SK-N-SH (cell line): ENCODE data around the gene APBA2. TPM values are rescaled to one million over a fixed set of nuclear protein-coding genes. Genes with fewer than 3 reads are reported as not detected.

ENCODE experiments used
- CTCF ChIA-PET: fragments of 300-600, 350-600 bp; formaldehyde crosslinking; extraction: SDS; loops from one replicate; lab custom pipeline; 2021; lab: Yijun Ruan, JAX
- POLR2A ChIA-PET: fragments of 350-600 bp; sonication (Branson Sonifier 250); formaldehyde crosslinking; extraction: SDS; loops from one replicate; lab custom pipeline; 2020; ENCODE audit warnings: antibody characterized with exemption, inconsistent platforms; lab: Yijun Ruan, JAX
- DNase-seq: peaks from one replicate; pipeline ENCODE4 v3.0.0; 2012
- H2AFZ ChIP-seq: fragments of 200-600 bp; sonication (generic); 2 replicates; pipeline ENCODE4 v1.8.1; 2016; ENCODE audit warnings: antibody characterized with exemption, mild to moderate bottlenecking, low read depth
- H3F3A ChIP-seq: fragments of 200-600 bp; sonication (generic); replicated peaks from 2 replicates; pipeline ENCODE3; 2016; ENCODE audit warnings: antibody characterized with exemption, mild to moderate bottlenecking; ENCODE audit not compliant: insufficient read depth
- H3K27ac ChIP-seq, 2 experiments: fragments of 200-500 bp in 1 of 2; fragments of 200-600 bp in 1 of 2; sonication (Bioruptor generic) in 1 of 2; sonication (generic), shearing (Covaris generic) in 1 of 2; 2 replicates each; pipeline versions ENCODE4 v1.5.1 to v1.6.1; 2014 to 2016; ENCODE audit warnings: low read depth in 2 of 2, inconsistent platforms in 1 of 2, low read length in 1 of 2, mild to moderate bottlenecking in 1 of 2, mixed read lengths in 1 of 2
- H3K27me3 ChIP-seq: fragments of 200-600 bp; sonication (generic), shearing (Covaris generic); 2 replicates; pipeline ENCODE4 v1.6.1; 2016; ENCODE audit warnings: mixed run types; ENCODE audit not compliant: insufficient read depth
- H3K36me3 ChIP-seq, 2 experiments: fragments of 200-500 bp in 1 of 2; fragments of 200-600 bp in 1 of 2; sonication (Bioruptor generic) in 1 of 2; sonication (generic) in 1 of 2; replicated peaks in 1 of 2; 2 replicates each; pipeline versions ENCODE3 to v1.5.1; 2014 to 2016; ENCODE audit warnings: low read length in 1 of 2, mild to moderate bottlenecking in 1 of 2; ENCODE audit not compliant: insufficient read depth in 2 of 2, control insufficient read depth in 1 of 2
- H3K4me1 ChIP-seq, 2 experiments: fragments of 200-500 bp in 1 of 2; fragments of 200-600 bp in 1 of 2; sonication (Bioruptor generic) in 1 of 2; sonication (generic), shearing (Covaris generic) in 1 of 2; 2 replicates each; pipeline versions ENCODE4 v1.5.1 to v1.6.1; 2014 to 2016; ENCODE audit warnings: low read depth in 1 of 2, low read length in 1 of 2, mixed run types in 1 of 2; ENCODE audit not compliant: insufficient read depth in 2 of 2, control insufficient read depth in 1 of 2
- H3K4me2 ChIP-seq: fragments of 200-600 bp; sonication (generic), shearing (Covaris generic); 2 replicates; pipeline ENCODE4 v1.6.1; 2017; ENCODE audit warnings: mixed run types
- H3K4me3 ChIP-seq, 2 experiments: fragments of 200-500 bp in 1 of 2; fragments of 200-600 bp in 1 of 2; sonication (Bioruptor generic) in 1 of 2; sonication (generic), shearing (Covaris generic) in 1 of 2; 2 replicates each; pipeline versions ENCODE4 v1.5.1 to v1.8.1; 2014 to 2016; ENCODE audit warnings: low read depth in 2 of 2, inconsistent platforms in 1 of 2, low read length in 1 of 2, mild to moderate bottlenecking in 1 of 2, mixed read lengths in 1 of 2, moderate library complexity in 1 of 2
- H3K79me2 ChIP-seq: fragments of 200-600 bp; sonication (generic); 2 replicates; pipeline ENCODE4 v1.8.1; 2017; ENCODE audit warnings: mild to moderate bottlenecking; ENCODE audit not compliant: insufficient read depth
- H3K9ac ChIP-seq: fragments of 200-600 bp; sonication (generic); 2 replicates; pipeline ENCODE4 v1.6.1; 2017; ENCODE audit warnings: mixed run types
- H3K9me2 ChIP-seq: fragments of 200-600 bp; sonication (generic); 2 replicates; pipeline ENCODE4 v1.6.1; 2017; ENCODE audit warnings: mixed run types
- H3K9me3 ChIP-seq: fragments of 200-600 bp; sonication (generic); 2 replicates; pipeline ENCODE4 v1.6.1; 2017; ENCODE audit warnings: mixed run types, mild to moderate bottlenecking, moderate library complexity
- H4K20me1 ChIP-seq: fragments of 200-600 bp; sonication (generic); 2 replicates; pipeline ENCODE4 v1.6.1; 2017; ENCODE audit warnings: mild to moderate bottlenecking, mixed run types; ENCODE audit not compliant: insufficient read depth
- CHD2 ChIP-seq: fragments of 150-350 bp; IDR thresholded peaks from 2 replicates; pipeline ENCODE4 v1.6.1; 2018; ENCODE audit warnings: low read length; ENCODE audit not compliant: partially characterized antibody
- ELF1 ChIP-seq: IDR thresholded peaks from 2 replicates; pipeline ENCODE4 v1.4.0; 2012
- FOSL2 ChIP-seq: IDR thresholded peaks from 2 replicates; pipeline ENCODE4 v1.4.0; 2012; ENCODE audit warnings: low read depth, mild to moderate bottlenecking, moderate library complexity, borderline replicate concordance
- FOXM1 ChIP-seq: IDR thresholded peaks from 2 replicates; pipeline ENCODE4 v1.4.0; 2012; ENCODE audit warnings: low read depth, mild to moderate bottlenecking
- GABPA ChIP-seq: IDR thresholded peaks from 2 replicates; pipeline ENCODE4 v1.4.0; 2012; ENCODE audit warnings: low read depth, mild to moderate bottlenecking
- GATA2 ChIP-seq: sonication (generic); formaldehyde crosslinking; IDR thresholded peaks from 2 replicates; pipeline ENCODE4 v1.5.0; 2020; ENCODE audit warnings: mild to moderate bottlenecking, missing genetic modification reagents
- MXI1 ChIP-seq: IDR thresholded peaks from 2 replicates; pipeline ENCODE4 v1.6.1; 2012; ENCODE audit warnings: mild to moderate bottlenecking, low read depth, low read length, improper control_type of control experiment
- NFIC ChIP-seq: IDR thresholded peaks from 2 replicates; pipeline ENCODE4 v1.4.0; 2012; ENCODE audit warnings: borderline replicate concordance
- SIN3A ChIP-seq: IDR thresholded peaks from 2 replicates; pipeline ENCODE4 v1.6.1; 2012; ENCODE audit warnings: low read depth, mild to moderate bottlenecking, low read length, moderate library complexity, borderline replicate concordance
- SMC3 ChIP-seq: IDR thresholded peaks from 2 replicates; pipeline ENCODE4 v1.6.1; 2012; ENCODE audit warnings: low read depth, low read length, improper control_type of control experiment
- TAF1 ChIP-seq: IDR thresholded peaks from 2 replicates; pipeline ENCODE4 v1.6.1; 2012; ENCODE audit warnings: low read depth, mild to moderate bottlenecking, low read length, moderate library complexity, borderline replicate concordance
- TCF12 ChIP-seq: IDR thresholded peaks from 2 replicates; pipeline ENCODE4 v1.4.0; 2012
- YY1 ChIP-seq: IDR thresholded peaks from 2 replicates; pipeline ENCODE4 v1.4.0; 2012; ENCODE audit warnings: low read depth, mild to moderate bottlenecking
- WGBS: methylation state at CpG from one replicate; pipeline ENCODE4 v1.1.6; 2017; ENCODE audit warnings: low lambda C conversion rate; 5-methylcytosine and 5-hydroxymethylcytosine counted together
- polyA plus RNA-seq, 3 experiments: library from polyadenylated mRNA; depleted of rRNA; stranded (reverse); fragments of >200 nt; gene quantifications; 2 replicates each; pipeline ENCODE4 v1.2.3, GENCODE V29; 2012
- TF ChIP-seq, protein P1 (sequence below): IDR thresholded peaks from 2 replicates; pipeline ENCODE4 v1.4.0; 2012; ENCODE audit warnings: low read depth, borderline replicate concordance
- TF ChIP-seq, protein P2 (sequence below): fragments of 200-600 bp; sonication (generic); IDR thresholded peaks from 2 replicates; pipeline ENCODE4 v1.6.1; 2017; ENCODE audit warnings: antibody characterized with exemption, mild to moderate bottlenecking, moderate library complexity
- TF ChIP-seq, protein P3 (sequence below): fragments of 150-350 bp; IDR thresholded peaks from 2 replicates; pipeline ENCODE4 v1.6.1; 2016; ENCODE audit warnings: mild to moderate bottlenecking, low read depth, low read length

Gene APBA2
- polyA plus RNA-seq, 1 of the 3 experiments (the other 2 are of a cell fraction): 12.7 TPM

DNA sequence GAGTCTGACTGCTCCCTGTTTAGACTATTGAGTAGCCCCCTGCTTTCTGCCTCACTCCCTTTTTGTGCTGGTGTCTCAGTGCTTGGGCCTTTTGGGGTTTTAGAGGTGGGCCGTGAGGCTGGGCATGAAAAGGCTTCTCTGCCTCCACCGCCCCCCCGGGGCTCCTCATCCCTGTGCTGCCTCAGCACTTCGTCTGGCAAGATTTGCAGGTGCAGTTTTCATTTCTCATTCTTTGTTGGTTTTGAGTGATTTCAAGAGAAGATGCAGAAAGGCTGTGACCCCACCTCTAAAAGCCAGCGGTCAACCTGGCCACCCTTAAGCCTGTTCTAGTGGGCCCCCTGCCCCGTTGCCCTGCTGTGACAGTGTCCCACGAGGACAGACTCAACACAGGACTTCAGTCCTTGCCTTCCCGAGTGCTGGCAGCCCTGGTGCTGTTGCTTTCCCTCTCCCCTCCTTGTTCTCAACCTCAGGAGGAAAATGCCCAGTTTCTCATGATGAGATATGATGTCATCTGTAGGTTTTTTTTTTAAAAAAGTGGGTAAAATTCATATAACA is 38.0 kb downstream of the APBA2 start:
- WGBS: 82% methylated on average over 8 of the region's 8 CpGs
- no peaks in the 10 kb centered on the region for H3K27me3 ChIP-seq
- H3F3A ChIP-seq: no peaks in the 10 kb centered on the region
- no peaks in the 10 kb centered on the region for H3K9me2 ChIP-seq
- no peaks in the 10 kb centered on the region for H3K9me3 ChIP-seq
- no peaks in the 10 kb centered on the region for H4K20me1 ChIP-seq
- ChIA-PET CTCF (no interaction called here), POLR2A (no interaction called here)
- H3K4me3 ChIP-seq: no peak overlapping the region
- H3K4me1 ChIP-seq: peaks cover 0 to 10% of the 10 kb centered on the region in 2 experiments; a peak in 1 of 4 replicates
- TF ChIP-seq GATA2 (CRISPR knock-in tag): no peak
- TF ChIP-seq, all 33 proteins: peak for 0
- Histone ChIP-seq H2AFZ (no peak overlapping the region), H3K9ac (no peak overlapping the region), H3K79me2 (no peaks in the 10 kb centered on the region), H3K36me3 (peaks cover 0 to 9% of the 10 kb centered on the region in 2 experiments), H3K27ac (no peak overlapping the region), H3K4me2 (no peak overlapping the region)
- DNase-seq: no peak

DNA sequence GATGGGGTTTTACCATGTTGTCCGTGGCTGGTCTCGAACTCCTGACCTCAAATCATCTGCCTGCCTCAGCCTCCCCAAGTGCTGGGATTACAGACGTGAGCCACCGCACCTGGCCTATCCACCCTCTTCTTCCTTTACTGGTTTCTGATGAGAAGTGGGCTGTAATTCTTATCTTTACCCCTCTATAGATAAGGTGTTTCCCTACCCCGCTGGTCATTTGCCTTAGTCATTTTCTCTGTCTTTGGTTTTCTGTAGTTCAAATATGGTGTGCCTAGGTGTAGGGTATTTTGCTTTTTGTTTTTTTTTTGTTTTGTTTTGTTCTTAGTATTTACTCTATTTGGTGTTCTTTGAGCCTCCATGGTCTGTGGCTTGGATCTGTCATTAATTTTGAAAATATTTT is 41.3 kb downstream of the APBA2 start:
- H3K9ac ChIP-seq: no peak overlapping the region
- ChIA-PET CTCF (no interaction called here), POLR2A (no interaction called here)
- no peak for DNase-seq
- H3K27ac ChIP-seq: no peak overlapping the region
- H4K20me1 ChIP-seq: no peaks in the 10 kb centered on the region
- 84% methylated on average over 5 of the region's 5 CpGs for WGBS
- H3K27me3 ChIP-seq: no peaks in the 10 kb centered on the region
- H3K4me2 ChIP-seq: no peak overlapping the region
- no peaks in the 10 kb centered on the region for H3K79me2 ChIP-seq
- H2AFZ ChIP-seq: no peak overlapping the region
- no peak overlapping the region for H3K4me3 ChIP-seq
- H3K4me1 ChIP-seq: no peaks in the 10 kb centered on the region
- H3K9me2 ChIP-seq: no peaks in the 10 kb centered on the region
- no peaks in the 10 kb centered on the region for H3F3A ChIP-seq
- TF ChIP-seq, protein P1, sequence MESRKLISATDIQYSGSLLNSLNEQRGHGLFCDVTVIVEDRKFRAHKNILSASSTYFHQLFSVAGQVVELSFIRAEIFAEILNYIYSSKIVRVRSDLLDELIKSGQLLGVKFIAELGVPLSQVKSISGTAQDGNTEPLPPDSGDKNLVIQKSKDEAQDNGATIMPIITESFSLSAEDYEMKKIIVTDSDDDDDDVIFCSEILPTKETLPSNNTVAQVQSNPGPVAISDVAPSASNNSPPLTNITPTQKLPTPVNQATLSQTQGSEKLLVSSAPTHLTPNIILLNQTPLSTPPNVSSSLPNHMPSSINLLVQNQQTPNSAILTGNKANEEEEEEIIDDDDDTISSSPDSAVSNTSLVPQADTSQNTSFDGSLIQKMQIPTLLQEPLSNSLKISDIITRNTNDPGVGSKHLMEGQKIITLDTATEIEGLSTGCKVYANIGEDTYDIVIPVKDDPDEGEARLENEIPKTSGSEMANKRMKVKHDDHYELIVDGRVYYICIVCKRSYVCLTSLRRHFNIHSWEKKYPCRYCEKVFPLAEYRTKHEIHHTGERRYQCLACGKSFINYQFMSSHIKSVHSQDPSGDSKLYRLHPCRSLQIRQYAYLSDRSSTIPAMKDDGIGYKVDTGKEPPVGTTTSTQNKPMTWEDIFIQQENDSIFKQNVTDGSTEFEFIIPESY: no peak
- H3K9me3 ChIP-seq: no peaks in the 10 kb centered on the region
- peaks cover 0 to 6% of the 10 kb centered on the region in 2 experiments for H3K36me3 ChIP-seq

DNA sequence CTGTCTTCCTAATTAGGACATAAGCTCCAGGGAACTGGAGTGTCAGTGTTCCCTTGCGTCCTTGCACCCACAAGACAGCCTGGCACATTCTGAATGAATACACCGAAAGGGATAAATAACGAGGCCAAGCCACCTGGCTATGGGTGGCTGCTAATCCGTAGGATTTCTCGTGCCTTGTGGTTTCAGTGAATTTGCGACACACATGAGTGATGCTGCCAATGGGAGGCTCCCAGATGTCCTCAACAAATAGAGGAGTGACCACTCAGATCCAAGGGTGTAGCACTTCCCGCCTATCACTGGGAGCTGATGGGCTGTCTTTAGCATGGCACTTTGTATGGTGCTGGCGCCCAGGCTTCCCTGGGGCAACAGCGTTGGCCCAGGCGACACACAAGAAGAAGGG is 43.4 kb downstream of the APBA2 start:
- Histone ChIP-seq H3K4me3 (no peak overlapping the region), H3K36me3 (no peaks in the 10 kb centered on the region), H3K9me2 (no peaks in the 10 kb centered on the region), H3K79me2 (no peaks in the 10 kb centered on the region), H3K4me2 (no peak overlapping the region), H3K9ac (no peak overlapping the region), H2AFZ (no peak overlapping the region), H3K27me3 (no peaks in the 10 kb centered on the region), H3K4me1 (peaks cover 0 to 8% of the 10 kb centered on the region in 2 experiments; a peak in 1 of 4 replicates), H4K20me1 (no peaks in the 10 kb centered on the region), H3K9me3 (no peaks in the 10 kb centered on the region), H3K27ac (no peak overlapping the region), H3F3A (no peaks in the 10 kb centered on the region)
- TF ChIP-seq, protein P2, sequence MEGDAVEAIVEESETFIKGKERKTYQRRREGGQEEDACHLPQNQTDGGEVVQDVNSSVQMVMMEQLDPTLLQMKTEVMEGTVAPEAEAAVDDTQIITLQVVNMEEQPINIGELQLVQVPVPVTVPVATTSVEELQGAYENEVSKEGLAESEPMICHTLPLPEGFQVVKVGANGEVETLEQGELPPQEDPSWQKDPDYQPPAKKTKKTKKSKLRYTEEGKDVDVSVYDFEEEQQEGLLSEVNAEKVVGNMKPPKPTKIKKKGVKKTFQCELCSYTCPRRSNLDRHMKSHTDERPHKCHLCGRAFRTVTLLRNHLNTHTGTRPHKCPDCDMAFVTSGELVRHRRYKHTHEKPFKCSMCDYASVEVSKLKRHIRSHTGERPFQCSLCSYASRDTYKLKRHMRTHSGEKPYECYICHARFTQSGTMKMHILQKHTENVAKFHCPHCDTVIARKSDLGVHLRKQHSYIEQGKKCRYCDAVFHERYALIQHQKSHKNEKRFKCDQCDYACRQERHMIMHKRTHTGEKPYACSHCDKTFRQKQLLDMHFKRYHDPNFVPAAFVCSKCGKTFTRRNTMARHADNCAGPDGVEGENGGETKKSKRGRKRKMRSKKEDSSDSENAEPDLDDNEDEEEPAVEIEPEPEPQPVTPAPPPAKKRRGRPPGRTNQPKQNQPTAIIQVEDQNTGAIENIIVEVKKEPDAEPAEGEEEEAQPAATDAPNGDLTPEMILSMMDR: no peak
- no peak for TF ChIP-seq SMC3
- no peak for TF ChIP-seq GABPA
- TF ChIP-seq NFIC: no peak
- no peak for TF ChIP-seq YY1
- TF ChIP-seq TCF12: no peak
- no peak for TF ChIP-seq MXI1
- no peak for TF ChIP-seq FOXM1
- TF ChIP-seq, protein P3, sequence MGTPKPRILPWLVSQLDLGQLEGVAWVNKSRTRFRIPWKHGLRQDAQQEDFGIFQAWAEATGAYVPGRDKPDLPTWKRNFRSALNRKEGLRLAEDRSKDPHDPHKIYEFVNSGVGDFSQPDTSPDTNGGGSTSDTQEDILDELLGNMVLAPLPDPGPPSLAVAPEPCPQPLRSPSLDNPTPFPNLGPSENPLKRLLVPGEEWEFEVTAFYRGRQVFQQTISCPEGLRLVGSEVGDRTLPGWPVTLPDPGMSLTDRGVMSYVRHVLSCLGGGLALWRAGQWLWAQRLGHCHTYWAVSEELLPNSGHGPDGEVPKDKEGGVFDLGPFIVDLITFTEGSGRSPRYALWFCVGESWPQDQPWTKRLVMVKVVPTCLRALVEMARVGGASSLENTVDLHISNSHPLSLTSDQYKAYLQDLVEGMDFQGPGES: no peak
- no peak for TF ChIP-seq ELF1
- TF ChIP-seq CHD2: no peak
- no peak for TF ChIP-seq TAF1
- TF ChIP-seq GATA2 (CRISPR knock-in tag): no peak
- no peak for TF ChIP-seq FOSL2
- no peak for TF ChIP-seq SIN3A
- POLR2A ChIA-PET: no interaction called here
- WGBS: 96% methylated on average over 10 of the region's 10 CpGs
- no peak for DNase-seq
- CTCF ChIA-PET: interaction anchor here (1.7 kb wide), 1 partner anchor 12 kb away, joined by 4 read pairs; no protein-coding TSS in a partner anchor
